HEK293T (cell line): ENCODE measurements around the gene CCNK.

Experiments
- BHLHE40 ChIP-seq: fragments of 450-650 bp; IDR thresholded peaks from 2 replicates; pipeline ENCODE4 v1.6.1; 2016; ENCODE audit warnings: mild to moderate bottlenecking, moderate library complexity, borderline replicate concordance
- ELF4 ChIP-seq: fragments of 450-650 bp; IDR thresholded peaks from 2 replicates; pipeline ENCODE4 v1.6.1; 2017; ENCODE audit warnings: antibody characterized with exemption
- FOXA1 ChIP-seq: fragments of 450-650 bp; IDR thresholded peaks from 2 replicates; pipeline ENCODE4 v1.6.1; 2016; ENCODE audit warnings: mild to moderate bottlenecking
- FOXK2 ChIP-seq: fragments of 450-650 bp; IDR thresholded peaks from 2 replicates; pipeline ENCODE4 v1.6.1; 2016; ENCODE audit warnings: mild to moderate bottlenecking
- FOXM1 ChIP-seq: fragments of 450-650 bp; IDR thresholded peaks from 2 replicates; pipeline ENCODE4 v1.6.1; 2017; ENCODE audit warnings: mild to moderate bottlenecking, borderline replicate concordance
- HDGF ChIP-seq: fragments of 450-650 bp; IDR thresholded peaks from 2 replicates; pipeline ENCODE4 v1.6.1; 2017; ENCODE audit warnings: antibody characterized with exemption, borderline replicate concordance
- L3MBTL2 ChIP-seq: fragments of 450-650 bp; conservative IDR thresholded peaks from 2 replicates; pipeline ENCODE4 v1.6.1; 2016; ENCODE audit warnings: mild to moderate bottlenecking
- LEF1 ChIP-seq: fragments of 450-650 bp; IDR thresholded peaks from 2 replicates; pipeline ENCODE4 v1.6.1; 2017; ENCODE audit warnings: mild to moderate bottlenecking, borderline replicate concordance
- NFRKB ChIP-seq: fragments of 450-650 bp; IDR thresholded peaks from 2 replicates; pipeline ENCODE4 v1.6.1; 2016; ENCODE audit warnings: mild to moderate bottlenecking, moderate library complexity
- PKNOX1 ChIP-seq: fragments of 450-650 bp; IDR thresholded peaks from 2 replicates; pipeline ENCODE4 v1.6.1; 2016
- SP1 ChIP-seq: fragments of 450-650 bp; IDR thresholded peaks from 2 replicates; pipeline ENCODE4 v1.6.1; 2017
- SUZ12 ChIP-seq: fragments of 450-650 bp; IDR thresholded peaks from 2 replicates; pipeline ENCODE4 v1.6.1; 2016; ENCODE audit warnings: mild to moderate bottlenecking

- TF ChIP-seq PKNOX1: no peak
- TF ChIP-seq SUZ12: no peak
- TF ChIP-seq FOXM1: no peak
- TF ChIP-seq L3MBTL2: no peak
- no peak for TF ChIP-seq FOXA1
- TF ChIP-seq BHLHE40: no peak
- no peak for TF ChIP-seq HDGF
- TF ChIP-seq NFRKB: no peak
- TF ChIP-seq FOXK2: no peak
- TF ChIP-seq ELF4: no peak
- no peak for TF ChIP-seq SP1
- TF ChIP-seq LEF1: no peak
These were observed 60.0 kb downstream of the CCNK start for GRCh38 chr14:99541211-99541610.
